ENCODE results near the gene SULT2B1.
"Not testable (repeated sequence)": the region's sequence is repeated elsewhere in the genome, so short reads cannot be mapped to it uniquely, and the experiment has no call there.

SULT2B1 gene

DNA sequence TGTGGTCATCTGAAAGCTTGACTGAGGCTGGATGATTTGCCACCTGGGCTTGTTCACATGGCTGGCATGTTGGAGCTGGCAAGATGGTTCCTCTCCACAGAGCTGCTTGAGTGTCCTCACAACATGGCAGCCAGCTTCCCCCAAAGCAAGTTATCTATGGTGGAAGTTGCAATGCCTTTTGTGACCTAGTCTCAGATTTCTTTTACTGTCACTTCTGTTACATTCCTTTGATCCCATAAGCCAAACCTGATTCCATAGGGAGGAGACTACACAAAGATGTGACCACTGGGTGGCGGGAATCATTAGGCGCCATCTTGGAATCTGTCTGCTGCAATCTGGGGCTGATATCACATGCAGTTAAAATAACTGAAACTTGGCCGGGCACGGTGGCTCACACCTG lies 22.8 kb upstream of the SULT2B1 start:
- no peak for DNase-seq (ENCODE audit: low read depth)

DNA sequence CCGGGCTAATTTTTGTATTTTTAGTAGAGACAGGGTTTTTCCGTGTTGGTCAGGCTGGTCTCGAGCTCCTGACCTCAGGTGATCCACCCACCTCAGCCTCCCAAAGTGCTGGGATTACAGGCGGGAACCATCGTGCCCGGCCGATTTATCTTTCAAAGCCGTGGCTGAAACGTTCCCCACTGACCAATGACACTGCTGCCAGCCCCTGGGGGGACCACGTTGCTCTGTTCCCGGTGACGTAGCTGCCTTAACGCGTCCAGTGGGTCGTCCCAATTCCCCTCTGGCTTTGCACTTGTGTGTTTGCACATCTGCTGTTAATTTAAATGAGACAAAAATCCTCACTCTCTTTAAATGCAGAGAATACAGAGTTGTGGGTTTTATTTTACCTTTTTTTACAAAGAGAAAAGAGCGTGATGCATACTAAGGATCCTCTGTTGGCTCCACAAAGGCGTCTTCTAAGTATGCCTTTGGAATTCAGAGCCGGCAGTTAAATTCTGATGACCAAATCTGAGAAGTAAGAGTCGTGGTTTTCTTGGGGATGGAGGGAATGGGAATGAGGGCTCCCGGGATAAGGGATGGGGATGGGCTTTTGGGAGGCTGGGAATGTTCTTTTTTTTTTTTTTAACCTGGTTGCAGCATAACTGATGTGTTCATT lies 21.8 kb upstream of the SULT2B1 start:
- DNase-seq (ENCODE audit: low read depth), result no peak

DNA sequence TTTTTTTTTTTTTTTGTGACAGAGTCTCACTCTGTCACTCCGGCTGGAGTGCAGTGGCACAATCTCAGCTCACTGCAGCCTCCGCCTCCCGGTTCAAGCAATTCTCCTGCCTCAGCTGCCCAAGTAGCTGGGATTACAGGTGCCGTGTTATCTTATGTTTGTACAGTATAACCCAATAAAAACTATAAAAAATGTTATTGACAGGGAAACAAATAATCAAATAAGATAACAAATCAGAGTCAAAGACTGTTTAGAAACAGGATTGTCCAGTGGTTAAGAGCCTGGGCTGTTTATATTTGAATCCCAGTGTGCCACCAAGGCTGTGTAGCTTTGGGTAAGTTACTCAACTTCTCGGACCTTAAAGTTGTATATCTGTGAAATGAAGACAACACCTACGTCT lies 21.2 kb upstream of the SULT2B1 start:
- DNase-seq (ENCODE audit: low read depth), result no peak

DNA sequence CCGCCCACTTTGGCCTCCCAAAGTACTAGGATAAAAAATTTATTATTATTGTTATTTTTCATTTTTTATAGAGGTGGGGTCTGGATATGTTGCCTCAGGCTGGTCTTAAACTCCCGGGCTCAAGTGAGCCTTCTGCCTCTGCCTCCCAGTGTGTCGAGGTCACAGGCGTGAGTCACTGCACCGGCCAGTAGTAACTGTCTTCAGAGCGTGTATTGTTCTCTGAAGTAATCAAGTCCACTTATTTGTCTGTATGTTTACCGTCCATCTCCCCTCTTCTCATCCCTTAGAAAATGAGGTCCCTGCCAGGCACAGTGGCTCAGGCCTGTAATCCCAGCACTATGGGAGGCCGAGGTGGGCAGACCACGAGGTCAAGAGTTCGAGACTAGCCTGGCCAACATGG lies 18.2 kb upstream of the SULT2B1 start:
- peak; percentile 53 for DNase-seq (ENCODE audit: low read depth)

DNA sequence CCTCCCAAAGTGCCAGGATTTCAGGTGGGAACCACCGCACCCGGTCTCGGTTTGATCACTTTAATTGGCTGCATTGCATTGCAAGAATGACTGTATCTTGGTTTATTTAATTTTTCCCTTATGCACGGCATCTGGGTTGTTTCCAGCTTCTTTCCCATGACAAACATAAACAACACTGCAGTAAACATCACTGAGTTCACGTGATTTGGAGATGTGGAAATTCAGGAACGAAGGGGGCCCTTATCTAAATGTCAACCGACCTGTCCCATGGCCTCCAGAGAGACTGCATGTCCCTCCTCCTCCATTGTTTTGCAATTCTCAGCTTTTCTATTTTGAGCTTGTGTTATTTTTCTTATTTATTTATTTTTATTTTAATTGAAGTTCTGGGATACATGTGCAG lies 14.4 kb upstream of the SULT2B1 start:
- DNase-seq (ENCODE audit: low read depth), result no peak

DNA sequence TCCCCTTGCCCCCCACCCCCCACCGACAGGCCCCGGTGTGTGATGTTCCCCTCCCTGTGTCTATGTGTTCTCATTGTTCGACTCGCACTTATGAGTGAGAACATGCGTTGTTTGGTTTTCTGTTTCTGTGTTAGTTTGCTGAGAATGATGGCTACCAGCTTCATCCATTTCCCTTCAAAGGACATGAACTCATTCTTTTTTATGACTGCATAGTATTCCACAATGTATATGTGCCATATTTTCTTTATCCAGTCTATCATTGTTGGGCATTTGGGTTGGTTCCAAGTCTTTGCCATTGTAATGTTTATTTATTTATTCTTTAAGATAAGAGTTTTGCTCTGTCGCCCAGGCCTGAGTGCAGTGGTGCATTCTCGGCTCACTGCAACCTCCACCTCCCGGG lies 13.9 kb upstream of the SULT2B1 start:
- DNase-seq (ENCODE audit: low read depth), result not testable (repeated sequence)

DNA sequence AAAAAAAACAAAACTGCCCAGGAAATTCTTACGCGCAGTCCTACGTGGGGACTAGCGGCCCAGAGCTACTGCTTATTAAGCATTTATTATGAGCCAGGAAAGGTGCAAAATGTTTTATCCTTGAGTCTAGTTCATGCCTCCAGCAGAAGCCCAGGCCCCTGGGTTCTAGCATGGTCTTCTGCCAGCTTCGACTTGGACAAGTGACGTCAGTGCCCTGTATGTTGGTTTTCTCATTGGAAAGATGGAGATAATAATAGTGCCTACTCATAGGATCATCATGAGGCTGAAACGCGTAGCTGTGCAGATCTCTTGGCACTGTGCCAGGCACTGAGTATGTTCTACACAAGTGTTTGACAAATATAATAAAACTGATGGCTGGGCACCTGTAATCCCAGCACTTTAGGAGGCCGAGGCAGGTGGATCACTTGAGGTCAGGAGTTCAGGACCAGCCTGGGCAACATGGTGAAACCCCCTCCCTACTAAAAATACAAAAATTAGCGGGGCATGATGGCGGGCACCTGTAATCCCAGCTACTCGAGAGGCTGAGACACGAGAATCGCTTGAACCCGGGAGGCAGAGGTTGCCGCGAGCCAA lies 12.4 kb upstream of the SULT2B1 start:
- peak; percentile 81 for DNase-seq (ENCODE audit: low read depth)

DNA sequence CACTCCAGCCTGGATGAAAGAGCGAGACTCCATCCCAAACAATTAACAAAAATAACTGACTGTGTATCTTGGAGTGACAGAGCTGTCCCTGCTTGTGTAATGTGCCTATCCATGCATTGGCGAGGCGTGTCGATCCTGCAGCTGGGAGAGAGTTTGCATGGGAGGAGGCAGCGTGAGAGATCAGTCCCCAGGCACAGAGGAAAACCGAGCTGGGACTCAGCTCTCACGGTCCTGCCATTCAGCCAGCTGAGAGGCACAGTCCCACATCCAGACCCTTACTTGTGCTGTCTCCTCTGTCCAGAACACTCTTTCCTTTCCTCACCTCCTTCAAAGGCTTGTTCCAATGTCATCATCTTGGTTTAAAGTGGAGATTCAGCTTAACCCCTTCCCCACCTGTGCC lies 11.9 kb upstream of the SULT2B1 start:
- no peak for DNase-seq (ENCODE audit: low read depth)

DNA sequence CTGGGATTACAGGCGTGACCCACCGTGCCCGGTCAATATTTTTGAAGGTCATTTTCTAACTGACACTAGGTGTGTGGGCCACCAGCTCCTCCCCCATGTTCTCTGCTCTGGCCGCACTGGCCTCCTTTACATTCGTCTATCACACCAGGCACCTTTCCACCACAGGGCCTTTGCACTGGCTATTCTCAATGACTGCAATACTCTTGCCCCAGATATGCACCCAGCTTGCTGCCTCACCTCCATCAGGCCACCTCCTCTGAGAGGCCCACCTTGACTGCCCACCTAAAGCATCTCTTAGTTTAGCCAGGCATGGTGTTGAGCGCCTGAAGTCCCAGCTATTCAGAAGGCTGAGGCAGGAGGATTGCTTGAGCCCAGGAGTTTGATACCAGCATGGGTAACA lies 10.2 kb upstream of the SULT2B1 start:
- no peak for DNase-seq (ENCODE audit: low read depth)

DNA sequence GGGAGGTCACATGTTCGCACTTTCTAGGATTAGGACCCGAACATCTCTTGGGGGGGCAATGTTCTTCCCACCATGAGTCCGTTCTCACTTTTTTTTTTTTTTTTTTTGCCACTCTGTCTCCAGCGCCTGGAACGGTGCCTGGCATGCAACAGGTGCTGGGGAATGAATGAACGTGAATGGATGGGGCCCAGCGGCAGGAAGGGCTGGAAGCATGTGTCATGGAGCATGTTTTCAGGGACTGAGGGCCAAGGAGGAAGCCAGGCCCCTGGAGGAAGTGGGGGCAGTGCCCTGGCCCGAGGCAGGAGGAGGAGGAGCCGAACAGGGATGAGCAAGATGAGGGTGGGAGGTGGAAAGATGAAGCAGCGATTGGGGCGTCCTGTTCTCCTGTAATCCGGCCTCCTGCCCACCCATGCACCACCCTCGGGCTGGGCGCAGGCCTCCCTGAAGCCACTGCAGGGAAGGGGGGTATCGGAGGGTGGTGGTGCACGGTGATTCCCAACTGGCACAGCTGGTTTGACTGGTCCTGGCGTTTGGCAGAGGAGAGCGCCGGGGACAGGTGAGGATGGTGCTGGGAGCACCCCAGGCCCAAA lies 8.8 kb upstream of the SULT2B1 start:
- peak; percentile 90 for DNase-seq (ENCODE audit: low read depth)

DNA sequence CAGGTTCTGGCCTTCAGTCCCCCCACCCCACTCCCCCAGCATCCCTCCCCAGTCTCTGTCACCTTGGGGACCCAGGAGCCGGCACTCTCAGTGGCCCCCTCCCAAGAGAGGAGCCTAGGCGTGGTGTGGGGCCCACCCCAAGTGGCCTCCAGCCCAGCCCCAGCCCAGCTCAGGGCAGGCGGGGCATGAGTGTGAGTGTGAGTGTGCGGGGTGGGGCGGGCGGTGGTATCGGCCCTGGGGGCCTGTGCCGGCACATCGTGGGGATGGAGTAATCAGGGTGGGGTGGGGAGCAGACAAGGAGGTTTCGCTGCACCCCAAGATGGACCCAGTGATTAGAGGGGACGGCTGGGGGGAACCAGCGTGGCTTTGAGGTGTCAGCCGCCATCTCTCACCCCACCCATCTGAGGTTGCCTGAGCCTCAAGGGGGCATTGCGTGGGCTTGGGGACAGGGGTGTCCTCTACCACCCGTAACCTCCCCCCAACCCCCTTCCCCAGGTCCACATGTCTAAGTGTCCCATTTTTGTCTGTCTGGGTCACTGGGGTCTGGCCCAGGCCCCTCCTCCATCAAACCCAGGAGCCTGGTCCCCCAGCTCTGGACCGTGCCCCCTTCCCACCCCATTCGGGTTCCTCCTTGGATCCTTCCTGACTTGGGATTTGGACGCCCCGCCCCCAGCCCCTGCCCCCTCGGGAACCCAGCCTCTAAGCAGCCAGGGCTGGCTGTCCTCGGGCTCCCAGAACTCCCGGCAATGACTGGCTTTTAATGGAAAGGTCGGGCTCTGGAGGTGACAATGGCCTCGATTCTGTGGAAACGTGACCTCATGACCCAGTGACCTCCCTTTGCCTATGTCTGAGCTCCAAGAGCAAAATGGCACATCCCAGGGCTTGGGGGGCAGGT lies 6.9 kb upstream of the SULT2B1 start:
- no peak for DNase-seq (ENCODE audit: low read depth)

DNA sequence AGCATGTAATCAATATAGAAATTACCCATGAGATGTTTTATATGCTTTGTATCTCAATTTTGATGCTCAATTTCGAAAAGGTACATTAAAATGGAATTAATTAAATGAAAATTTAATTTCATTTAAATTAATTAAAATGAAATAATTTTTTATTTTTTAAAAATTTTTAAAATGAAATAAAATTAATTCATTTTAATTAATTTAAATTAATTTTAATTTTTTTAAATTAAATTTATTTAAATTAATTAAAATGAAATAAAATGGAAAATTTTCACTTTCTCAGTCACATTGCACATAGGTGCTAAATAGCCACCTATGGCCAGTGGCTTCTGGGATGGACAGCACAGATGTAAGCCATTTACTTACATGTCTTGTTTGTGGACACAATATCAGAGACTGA lies 4.2 kb upstream of the SULT2B1 start:
- DNase-seq (ENCODE audit: low read depth), result no peak

DNA sequence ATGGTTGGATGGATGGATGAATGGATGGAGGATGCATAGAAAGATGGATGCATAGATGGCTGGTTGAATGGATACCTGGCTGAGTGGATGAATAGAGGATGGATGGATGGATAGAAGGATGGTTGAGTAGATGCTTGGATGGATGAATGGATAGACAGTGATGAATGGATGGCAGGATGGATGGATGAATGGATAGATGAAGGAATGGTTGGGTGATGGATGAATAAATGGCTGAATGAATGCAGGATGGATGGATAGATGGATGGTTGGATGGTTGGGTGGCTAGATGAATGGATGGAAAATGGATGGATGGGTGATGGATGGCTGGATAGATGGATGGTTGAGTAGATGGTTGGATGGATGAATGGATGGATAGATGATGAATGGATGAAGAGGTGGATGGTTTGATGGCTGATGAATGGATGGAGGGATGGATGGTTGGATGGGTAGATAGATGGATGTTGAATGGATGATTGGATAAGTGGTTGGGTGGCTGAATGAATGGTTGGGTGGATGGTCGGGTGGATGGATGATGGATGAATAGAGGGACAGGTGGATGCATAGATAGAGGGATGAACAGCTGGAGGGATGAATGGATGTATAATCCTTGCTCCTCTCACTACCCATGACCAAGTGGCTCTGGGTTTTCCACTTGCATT lies 3.6 kb upstream of the SULT2B1 start:
- DNase-seq (ENCODE audit: low read depth), result no peak

DNA sequence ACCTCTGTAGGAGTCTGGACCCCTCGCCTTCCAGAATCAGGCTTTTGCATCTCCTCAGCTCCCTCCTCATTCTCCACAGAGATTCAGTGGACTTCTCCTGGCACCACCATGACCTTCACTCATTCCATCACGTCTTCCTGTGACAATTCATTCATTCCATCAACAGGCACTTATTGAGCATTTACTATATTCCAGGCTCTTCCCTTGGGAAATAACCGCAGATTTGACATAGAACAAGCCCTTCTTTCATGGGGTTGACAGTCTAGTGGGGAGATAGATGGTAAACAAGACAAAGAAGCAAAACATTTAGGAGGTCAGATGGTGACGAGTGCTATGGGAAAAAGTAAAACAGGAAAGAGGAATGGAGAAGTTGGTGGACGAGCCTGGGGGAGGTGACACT lies 2.6 kb upstream of the SULT2B1 start:
- DNase-seq (ENCODE audit: low read depth), result no peak

DNA sequence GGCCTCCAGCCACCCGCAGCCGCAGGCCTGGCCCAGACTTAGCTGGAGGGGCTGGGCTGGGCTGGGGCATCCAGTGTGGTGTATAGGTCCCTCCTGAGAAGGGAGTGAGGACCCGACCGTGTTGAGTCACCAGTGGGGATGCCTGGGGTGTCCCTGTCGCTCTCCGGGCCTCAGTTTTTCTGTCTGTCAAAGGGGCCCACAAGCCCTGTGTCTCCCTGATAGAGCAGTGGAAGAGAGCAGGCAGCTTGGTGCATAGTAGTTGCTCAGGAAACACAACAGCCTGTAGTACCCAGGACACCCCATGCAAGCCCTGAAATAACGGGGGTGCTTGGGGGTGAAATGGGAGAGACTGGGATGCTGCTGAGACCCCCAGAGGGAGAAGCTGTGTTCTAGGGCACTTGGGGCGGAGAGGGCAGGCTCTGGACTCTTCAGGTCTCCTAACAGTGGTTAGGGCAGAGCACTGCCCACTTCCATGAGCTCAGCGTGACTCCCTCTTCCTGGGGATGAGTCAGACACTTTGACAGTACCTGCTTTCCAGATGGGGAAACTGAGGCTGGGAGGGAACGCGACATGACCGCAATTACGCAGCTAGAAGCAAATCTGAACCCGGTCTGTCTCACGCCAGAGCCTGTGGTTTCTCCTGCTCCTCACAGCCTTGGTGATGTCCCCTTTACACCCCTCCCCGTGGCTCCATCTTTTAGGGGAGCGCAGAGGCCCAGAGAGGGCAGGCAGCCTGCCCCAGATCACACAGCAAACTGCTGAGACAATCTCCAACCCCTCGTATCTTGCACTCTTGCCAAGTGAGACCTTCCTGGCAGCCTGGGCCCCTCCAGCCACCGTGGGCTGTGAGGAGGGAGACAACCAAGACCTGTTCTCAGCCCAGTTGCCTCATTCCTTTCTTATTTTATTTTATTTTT lies 692 bp downstream of the SULT2B1 start:
- peak; percentile 58 for DNase-seq (ENCODE audit: low read depth)

DNA sequence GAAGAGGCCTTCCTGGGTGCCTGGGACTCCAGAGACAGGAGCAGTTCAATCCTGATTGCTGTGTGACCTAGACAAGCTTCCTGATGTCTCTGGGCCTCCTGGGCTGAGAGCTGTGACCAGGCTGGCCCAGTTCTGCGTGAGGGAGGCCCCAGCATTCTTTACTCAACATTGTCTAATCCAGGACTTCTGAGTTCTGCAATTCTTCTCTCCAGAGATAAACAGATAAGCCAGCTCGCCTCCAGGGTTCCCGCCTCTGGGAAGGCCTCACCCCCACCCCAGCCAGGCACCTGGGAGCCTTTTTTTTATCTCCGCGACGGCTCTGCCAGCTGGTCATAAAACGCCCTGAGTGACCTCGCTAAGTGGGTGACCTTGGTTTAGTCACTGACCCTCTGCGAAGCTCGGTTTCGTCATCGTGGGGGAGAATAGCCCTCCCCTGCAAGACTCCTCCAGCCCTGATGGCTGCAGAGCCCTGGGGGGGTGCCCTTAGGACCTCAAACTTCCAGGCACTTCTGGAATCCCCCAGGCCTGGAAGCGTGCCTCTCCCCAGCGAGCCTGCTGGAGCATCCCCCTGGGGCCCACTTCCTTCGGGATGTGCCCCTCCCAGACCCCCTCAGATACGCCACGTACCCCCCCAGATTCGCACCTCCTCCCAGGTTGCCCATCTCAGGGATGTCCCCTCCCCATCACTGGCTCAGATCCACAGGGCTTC lies 1.9 kb downstream of the SULT2B1 start:
- peak; percentile 90 for DNase-seq (ENCODE audit: low read depth)

DNA sequence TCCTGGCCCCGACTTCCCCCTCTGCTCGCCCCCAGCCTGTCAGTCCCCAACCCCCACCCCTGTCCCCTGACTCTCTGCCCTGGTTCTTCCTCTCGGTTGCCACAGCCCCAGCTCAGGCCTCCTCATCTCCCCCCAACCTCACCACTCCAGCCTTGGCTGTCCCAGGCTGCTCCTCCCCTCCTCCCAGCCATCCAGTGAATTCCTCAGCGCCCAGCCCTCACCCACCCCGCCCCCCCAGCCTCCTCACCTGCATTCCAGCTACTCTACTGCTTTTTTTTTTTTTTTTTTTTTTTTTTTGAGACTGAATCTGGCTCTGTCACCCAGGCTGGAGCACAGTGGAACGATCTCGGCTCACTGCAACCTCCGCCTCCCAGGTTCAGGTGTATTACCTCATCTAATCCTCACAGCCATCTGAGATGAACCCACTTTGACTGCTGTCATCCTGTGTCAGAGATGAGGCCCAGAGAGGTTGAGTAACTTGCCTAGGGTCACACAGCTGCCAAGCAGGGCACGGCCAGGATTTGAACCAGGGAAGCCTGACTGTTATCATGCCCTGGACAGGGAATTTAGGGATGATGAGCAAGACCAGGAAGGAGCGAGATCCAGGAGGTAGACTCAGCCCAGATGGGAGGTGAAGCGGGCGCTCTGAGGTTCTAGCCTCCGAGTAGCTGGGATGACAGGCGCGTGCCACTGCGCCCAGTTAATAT lies 2.6 kb downstream of the SULT2B1 start:
- DNase-seq (ENCODE audit: low read depth), result no peak

DNA sequence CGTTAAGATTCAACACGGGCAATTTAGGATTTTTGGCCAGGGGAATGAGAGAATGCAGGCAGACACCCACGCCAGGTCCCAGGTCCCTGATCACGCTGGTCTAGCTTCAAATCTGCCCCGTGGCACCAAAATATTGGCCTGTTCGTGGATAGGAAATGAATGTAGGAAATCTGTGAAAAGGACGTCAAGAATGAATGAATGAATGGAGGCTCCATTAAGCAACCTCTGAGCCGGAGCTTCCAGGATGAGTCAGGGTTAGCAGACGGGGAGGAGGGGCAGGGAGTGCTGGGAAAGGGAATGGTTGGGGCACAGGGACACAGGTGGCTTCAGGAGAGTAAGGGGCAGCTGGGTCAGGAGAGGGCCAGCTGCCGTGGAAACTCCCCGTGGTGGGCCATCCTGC lies 4.2 kb downstream of the SULT2B1 start:
- peak; percentile 80 for DNase-seq (ENCODE audit: low read depth)

DNA sequence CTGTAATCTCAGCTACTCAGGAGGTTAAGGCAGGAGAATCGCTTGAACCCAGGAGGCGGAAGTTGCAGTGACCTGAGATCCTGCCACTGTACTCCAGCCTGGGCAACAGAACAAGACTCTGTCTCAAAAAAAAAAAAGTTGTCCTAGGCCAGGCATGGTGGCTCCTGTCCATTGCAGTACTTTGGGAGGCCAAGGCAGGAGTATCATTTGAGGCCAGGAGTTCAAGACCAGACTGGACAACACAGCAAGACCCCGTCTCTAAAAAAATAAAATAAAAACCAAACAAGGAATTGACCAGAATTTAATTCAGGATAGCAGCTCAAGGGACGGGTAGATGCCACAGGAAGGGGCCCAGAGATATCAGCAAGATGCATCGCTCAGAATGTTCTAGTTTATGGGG lies 4.9 kb downstream of the SULT2B1 start:
- no peak for DNase-seq (ENCODE audit: low read depth)
